ENCODE results near the gene FNDC7. TPM values are rescaled to one million over a fixed set of nuclear protein-coding genes. Genes with fewer than 3 reads are reported as not detected.
"Not testable (repeated sequence)": the region's sequence is repeated elsewhere in the genome, so short reads cannot be mapped to it uniquely, and the experiment has no call there.

Gene FNDC7
- total RNA-seq, 1 donor from 2014 or later = not detected

DNA sequence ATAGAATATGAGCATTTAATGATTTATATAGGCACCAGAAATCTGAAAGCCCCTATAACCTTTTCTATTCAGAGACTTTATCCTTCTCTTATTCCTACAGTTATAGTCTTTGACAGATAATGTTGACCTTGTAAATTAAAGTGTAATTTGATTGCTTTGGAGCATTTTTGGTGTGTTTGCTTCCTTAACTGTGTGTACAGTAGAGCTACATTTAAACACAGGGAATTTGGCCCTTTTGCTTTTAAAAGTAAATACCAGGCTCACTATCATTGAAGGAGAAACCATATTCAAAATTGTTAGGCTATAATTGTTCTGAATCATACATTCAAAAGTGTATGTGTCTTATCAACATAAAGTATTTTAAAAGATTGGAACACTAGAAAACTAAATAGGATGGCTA, 66.7 kb downstream of the FNDC7 start:
- H3K27ac Mint-ChIP-seq = no peak overlapping the region

DNA sequence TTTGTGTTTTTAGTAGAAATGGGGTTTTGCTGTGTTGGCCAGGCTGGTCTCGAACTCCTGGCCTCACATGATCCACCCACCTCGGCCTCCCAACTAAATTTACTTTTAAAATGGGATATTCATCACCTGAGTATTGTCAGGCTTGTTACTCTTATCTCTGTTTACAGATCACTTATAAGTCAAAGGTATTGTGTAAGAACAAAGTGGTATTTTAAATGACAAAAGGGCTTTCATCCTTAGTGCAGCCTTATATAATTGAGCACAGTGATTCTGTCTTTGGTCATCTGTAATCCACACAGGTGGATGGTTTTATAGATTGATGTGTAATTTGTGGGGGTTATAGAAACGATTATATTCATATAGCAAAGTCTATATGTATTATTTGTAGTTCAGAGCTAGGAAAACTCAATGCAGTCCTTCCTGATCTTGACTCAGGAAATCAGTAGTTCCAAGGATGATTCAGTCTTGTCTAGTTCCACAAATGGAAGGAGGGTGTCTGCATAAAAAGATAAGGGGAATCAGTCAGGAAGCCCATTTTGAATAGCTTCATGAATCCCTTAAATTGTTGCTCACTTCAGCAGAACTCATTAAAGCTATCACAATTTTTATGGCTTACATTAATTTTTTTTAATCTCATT, 68.3 kb downstream of the FNDC7 start:
- TF ChIP-seq, protein P1, sequence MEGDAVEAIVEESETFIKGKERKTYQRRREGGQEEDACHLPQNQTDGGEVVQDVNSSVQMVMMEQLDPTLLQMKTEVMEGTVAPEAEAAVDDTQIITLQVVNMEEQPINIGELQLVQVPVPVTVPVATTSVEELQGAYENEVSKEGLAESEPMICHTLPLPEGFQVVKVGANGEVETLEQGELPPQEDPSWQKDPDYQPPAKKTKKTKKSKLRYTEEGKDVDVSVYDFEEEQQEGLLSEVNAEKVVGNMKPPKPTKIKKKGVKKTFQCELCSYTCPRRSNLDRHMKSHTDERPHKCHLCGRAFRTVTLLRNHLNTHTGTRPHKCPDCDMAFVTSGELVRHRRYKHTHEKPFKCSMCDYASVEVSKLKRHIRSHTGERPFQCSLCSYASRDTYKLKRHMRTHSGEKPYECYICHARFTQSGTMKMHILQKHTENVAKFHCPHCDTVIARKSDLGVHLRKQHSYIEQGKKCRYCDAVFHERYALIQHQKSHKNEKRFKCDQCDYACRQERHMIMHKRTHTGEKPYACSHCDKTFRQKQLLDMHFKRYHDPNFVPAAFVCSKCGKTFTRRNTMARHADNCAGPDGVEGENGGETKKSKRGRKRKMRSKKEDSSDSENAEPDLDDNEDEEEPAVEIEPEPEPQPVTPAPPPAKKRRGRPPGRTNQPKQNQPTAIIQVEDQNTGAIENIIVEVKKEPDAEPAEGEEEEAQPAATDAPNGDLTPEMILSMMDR (IDR thresholded peaks at IDR 0.05; ENCODE audit: unreplicated experiment) = no peak
- Mint-ChIP-seq H3K9me3 (ENCODE audit: low read depth) (peaks cover 26% of the 10 kb centered on the region), H3K27ac (no peak overlapping the region), H3K4me3 (ENCODE audit: low read depth) (no peak overlapping the region), H3K4me1 (ENCODE audit: low read depth) (no peaks in the 10 kb centered on the region), H3K27me3 (no peaks in the 10 kb centered on the region), H3K36me3 (ENCODE audit: insufficient read depth) (peaks cover 41% of the 10 kb centered on the region)
- no peak for DNase-seq (ENCODE audit: low spot score, unreplicated experiment)

More for the DNA sequence above, 66.7 kb downstream of the FNDC7 start:
- Mint-ChIP-seq H3K36me3 (ENCODE audit: insufficient read depth) (peaks cover 29% of the 10 kb centered on the region), H3K4me1 (ENCODE audit: low read depth) (no peaks in the 10 kb centered on the region), H3K27me3 (no peaks in the 10 kb centered on the region), H3K4me3 (ENCODE audit: low read depth) (no peak overlapping the region), H3K9me3 (ENCODE audit: low read depth) (peaks cover 10% of the 10 kb centered on the region)
- TF ChIP-seq, protein P1 (IDR thresholded peaks at IDR 0.05; ENCODE audit: unreplicated experiment) = no peak
- DNase-seq (ENCODE audit: low spot score, unreplicated experiment) = no peak

GRCh38 chr1:108781575-108781944, 68.9 kb downstream of the FNDC7 start:
- not testable (repeated sequence) for DNase-seq (ENCODE audit: low spot score, unreplicated experiment); H3K27ac Mint-ChIP-seq; H3K27me3 Mint-ChIP-seq; H3K4me1 Mint-ChIP-seq (ENCODE audit: low read depth); H3K4me3 Mint-ChIP-seq (ENCODE audit: low read depth)
- Mint-ChIP-seq H3K36me3 (ENCODE audit: insufficient read depth) (peaks cover 46% of the 10 kb centered on the region), H3K9me3 (ENCODE audit: low read depth) (peaks cover 28% of the 10 kb centered on the region)

- Mint-ChIP-seq H3K36me3 (ENCODE audit: insufficient read depth) (peaks cover 68% of the 10 kb centered on the region), H3K4me3 (ENCODE audit: low read depth) (no peak overlapping the region), H3K4me1 (ENCODE audit: low read depth) (no peaks in the 10 kb centered on the region), H3K27me3 (no peaks in the 10 kb centered on the region), H3K9me3 (ENCODE audit: low read depth) (peaks cover 28% of the 10 kb centered on the region), H3K27ac (no peak overlapping the region)
- DNase-seq (ENCODE audit: low spot score, unreplicated experiment) = no peak
- TF ChIP-seq, protein P1 (IDR thresholded peaks at IDR 0.05; ENCODE audit: unreplicated experiment) = no peak
These were observed 72.6 kb downstream of the FNDC7 start for GRCh38 chr1:108785264-108785663.

DNA sequence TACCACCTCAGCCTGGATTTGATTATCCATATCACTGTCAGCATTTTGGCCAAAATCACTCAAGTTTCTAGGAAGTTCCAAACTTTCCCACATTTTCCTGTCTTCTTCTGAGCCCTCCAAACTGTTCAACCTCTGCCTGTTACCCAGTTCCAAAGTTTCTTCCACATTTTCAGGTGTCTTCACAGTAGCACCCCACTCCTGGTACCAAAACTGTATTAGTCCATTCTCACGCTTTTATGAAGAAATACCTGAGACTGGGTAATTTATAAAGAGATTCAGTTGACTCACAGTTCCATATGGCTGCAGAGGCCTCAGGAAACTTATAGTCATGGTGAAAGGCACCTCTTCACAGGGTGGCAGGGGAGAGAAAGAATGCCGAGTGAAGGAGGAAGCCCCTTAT, 73.2 kb downstream of the FNDC7 start:
- DNase-seq (ENCODE audit: low spot score, unreplicated experiment) = no peak
- Mint-ChIP-seq H3K9me3 (ENCODE audit: low read depth) (peaks cover 28% of the 10 kb centered on the region), H3K27me3 (no peaks in the 10 kb centered on the region), H3K36me3 (ENCODE audit: insufficient read depth) (peaks cover 71% of the 10 kb centered on the region), H3K4me3 (ENCODE audit: low read depth) (no peak overlapping the region), H3K4me1 (ENCODE audit: low read depth) (no peaks in the 10 kb centered on the region), H3K27ac (no peak overlapping the region)
- TF ChIP-seq, protein P1 (IDR thresholded peaks at IDR 0.05; ENCODE audit: unreplicated experiment) = no peak

GRCh38 chr1:108791790-108792189, 79.1 kb downstream of the FNDC7 start:
- TF ChIP-seq, protein P1 (IDR thresholded peaks at IDR 0.05; ENCODE audit: unreplicated experiment) = no peak
- H3K36me3 Mint-ChIP-seq (ENCODE audit: insufficient read depth) = peaks cover 50% of the 10 kb centered on the region
- H3K4me3 Mint-ChIP-seq (ENCODE audit: low read depth) = no peak overlapping the region
- H3K27me3 Mint-ChIP-seq = no peaks in the 10 kb centered on the region
- H3K9me3 Mint-ChIP-seq (ENCODE audit: low read depth) = peaks cover 16% of the 10 kb centered on the region
- no peaks in the 10 kb centered on the region for H3K4me1 Mint-ChIP-seq (ENCODE audit: low read depth)
- no peak overlapping the region for H3K27ac Mint-ChIP-seq
- DNase-seq (ENCODE audit: low spot score, unreplicated experiment) = no peak
